Measurements from ENCODE around the gene DENND4C.
"Not testable (repeated sequence)": the region's sequence is repeated elsewhere in the genome, so short reads cannot be mapped to it uniquely, and the experiment has no call there.

- TF ChIP-seq EZH2 (IDR thresholded peaks at IDR 0.05; ENCODE audit: low read depth); CTCF (conservative IDR thresholded peaks at IDR 0.05): not testable (repeated sequence)
These were observed 37.0 kb upstream of the DENND4C start for GRCh38 chr9:19193358-19193973.

Data from PC-9 (cell line).